NCI-H2171 (cell line): ENCODE results near the gene CALD1.
"Not testable (repeated sequence)": the region's sequence is repeated elsewhere in the genome, so short reads cannot be mapped to it uniquely, and the experiment has no call there.

Experiments
- DNase-seq: peaks from one replicate; lab custom pipeline; 2025; lab: John Stamatoyannopoulos, UW

Gene CALD1

DNA sequence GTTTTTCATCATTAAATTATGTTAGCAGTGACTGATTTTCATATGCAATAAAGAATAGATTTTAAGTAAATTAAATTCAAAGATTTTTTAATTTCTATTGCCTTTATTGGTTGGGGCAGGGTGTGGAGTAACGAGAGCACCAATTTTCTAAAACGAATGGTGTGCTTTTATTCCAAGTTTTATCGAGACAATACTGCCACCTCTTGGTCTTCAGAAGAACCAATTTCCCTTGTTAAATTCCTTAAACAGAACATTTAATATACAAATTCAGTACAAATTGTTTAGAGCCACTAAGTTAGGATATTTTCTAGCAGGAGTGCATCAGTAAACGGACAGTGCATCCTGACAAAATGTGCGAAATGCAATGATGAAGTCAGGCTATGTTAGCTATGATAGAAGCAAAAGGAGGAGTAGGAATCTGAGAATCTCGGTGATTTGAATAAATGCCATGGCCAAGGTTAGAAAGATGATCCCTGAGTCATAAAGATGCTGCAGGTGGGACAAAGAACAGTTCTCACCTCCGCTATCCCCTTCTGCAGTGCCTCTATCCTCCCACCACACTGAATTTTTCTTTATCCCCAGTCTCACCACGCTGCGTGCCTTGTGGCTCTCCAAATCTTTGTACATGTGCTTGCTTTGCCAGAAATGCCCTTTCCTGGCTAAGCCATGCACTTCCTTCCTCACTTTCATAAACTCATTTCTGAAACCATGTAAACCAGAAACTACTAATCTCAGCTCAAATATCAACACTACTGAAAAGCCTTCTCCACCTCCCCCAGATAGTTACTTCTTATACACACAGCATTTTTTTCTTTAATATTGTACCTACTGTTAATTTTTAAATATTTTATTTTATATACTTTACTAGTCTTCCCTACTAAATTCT is 175.0 kb downstream of the CALD1 start:
- no peak for DNase-seq

DNA sequence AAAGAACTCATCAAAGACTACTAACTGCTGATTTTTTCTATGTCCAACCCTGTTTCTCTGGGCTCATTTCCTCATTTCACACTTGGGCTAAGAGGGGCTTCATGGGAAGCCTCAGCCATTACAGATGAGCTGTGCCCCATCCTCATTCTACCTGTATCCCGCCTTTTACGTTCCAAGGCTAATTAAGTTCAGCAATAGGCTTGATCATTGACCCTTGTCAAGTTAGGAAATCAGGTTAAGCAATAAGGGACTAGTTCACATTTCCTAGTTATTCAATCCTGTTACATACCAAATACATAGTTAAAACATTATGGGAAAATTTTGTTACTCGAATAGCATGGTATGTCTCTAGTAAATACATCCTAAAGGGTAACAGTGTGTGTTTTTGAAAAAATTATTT is 177.6 kb downstream of the CALD1 start:
- DNase-seq = no peak

DNA sequence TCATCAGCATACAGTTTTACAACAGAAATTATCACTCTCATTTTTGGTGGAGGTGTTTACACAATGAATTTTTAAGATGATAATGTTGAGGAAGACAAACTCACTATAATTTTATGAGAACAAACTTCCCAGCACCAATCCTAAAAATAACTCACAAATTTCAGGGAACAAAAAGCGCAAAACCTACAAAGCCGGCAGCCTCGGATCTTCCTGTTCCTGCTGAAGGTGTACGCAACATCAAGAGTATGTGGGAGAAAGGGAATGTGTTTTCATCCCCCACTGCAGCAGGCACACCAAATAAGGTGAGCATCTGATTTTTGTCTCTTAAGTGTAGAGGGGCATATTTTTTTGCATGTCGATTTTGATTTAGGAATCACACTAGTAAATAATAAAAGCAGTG is 180.4 kb downstream of the CALD1 start:
- DNase-seq = no peak

DNA sequence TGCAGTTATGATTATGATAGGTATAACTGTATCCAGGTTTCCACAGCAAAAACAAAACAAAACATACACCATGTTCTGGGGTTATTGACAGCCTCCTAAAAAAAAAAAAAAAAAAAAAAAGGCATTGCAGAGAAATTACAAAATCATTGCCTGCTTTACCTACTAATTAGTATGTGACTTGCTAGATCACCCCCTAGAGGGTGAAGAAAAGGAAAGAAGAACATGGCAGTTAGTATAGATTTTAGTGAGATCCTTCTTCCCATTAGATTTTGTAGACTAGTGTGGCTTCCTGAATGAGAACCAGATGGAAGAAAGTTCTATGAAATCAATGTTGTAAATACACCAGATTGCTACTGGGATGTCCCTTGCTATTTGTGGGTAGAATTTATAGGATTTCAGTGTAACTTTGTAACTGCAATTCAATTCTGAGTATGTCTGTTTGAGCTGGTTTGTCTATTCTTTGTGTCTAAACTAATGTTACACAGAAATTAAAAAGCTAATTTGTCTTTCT is 182.9 kb downstream of the CALD1 start:
- DNase-seq = no peak

DNA sequence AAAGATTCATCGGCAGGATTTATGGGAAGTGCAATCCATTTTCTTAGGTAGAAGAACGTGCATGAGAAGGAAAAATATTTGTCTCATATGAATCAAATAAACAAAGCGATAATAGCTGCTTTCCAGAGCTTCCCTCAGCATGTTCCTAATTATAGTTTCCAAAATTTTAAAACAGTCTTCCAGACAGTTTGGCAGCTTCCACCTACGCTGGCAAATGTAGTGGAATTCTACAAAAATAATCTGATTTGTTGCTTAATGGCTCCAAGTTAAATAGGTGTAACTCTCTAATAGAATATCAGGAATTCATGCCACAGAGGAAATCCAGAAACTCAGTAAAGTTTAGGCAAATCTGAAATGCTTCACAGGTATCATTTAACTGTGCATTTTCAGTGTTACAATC is 183.6 kb downstream of the CALD1 start:
- no peak for DNase-seq

DNA sequence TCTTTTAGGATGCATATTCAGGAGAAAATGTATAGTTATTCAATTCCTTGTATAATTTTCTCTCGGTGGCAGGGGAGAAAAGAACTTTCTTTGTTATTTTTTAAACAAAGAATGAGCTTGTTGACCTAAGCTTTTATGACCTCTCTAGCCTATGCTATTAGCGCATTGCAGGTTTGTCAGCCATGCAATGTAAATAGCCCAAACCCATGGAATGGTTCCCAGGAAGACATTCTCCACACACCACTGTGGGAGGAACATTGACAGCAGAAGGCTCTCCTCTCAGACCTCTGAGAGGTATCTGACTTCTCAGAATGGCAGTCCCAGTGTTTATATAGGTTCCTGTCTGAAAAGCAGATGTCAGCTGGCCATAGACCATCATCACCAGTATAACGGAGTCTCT is 187.3 kb downstream of the CALD1 start:
- no peak for DNase-seq

DNA sequence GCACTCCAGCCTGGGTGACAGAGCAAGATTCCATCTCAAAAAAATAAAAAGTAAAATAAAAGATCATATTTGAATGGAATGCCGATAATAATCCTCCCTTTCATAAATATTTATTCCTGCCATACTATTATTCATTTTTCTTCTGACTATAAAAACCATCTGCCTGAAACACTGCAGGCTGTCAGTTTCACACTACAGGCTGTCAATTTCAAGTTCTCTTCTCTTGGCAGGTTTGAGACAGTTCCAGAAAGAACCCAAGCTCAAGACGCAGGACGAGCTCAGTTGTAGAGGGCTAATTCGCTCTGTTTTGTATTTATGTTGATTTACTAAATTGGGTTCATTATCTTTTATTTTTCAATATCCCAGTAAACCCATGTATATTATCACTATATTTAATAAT is 188.7 kb downstream of the CALD1 start:
- DNase-seq = no peak

DNA sequence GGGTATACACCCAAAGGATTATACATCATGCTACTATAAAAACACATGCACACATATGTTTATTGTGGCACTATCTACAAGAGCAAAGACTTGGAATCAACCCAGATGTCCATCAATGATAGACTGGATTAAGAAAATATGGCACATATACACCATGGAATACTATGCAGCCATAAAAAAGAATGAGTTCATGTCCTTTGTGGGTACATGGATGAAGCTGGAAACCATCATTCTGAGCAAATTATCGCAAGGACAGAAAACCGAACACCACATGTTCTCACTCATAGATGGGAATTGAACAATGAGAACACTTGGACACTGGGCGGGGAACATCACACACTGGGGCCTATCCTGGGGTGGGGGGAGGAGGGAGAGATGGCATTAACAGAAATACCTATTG is 202.2 kb downstream of the CALD1 start:
- not testable (repeated sequence) for DNase-seq

DNA sequence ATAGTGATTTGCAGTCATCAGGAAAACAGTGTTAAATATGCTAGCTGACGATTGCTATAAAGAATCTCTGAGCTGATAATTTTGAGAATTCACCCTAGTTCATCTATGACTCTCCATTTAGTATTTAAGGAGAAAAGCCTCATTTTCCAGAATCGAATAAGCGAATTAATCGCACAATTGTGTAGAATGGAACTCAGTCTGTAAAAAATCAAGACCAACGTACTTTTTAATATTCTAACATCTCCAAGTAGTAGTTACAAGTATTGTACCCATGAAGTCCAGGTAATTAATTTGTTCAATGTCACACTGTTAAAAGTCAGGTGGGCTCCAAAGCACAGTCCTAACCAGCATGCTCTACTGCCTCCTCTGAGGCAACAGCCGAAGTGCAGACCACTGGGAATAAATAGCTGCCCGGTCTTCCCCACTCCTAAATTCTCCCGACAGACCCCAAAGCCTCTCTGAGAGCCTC is 206.5 kb downstream of the CALD1 start:
- DNase-seq = no peak

DNA sequence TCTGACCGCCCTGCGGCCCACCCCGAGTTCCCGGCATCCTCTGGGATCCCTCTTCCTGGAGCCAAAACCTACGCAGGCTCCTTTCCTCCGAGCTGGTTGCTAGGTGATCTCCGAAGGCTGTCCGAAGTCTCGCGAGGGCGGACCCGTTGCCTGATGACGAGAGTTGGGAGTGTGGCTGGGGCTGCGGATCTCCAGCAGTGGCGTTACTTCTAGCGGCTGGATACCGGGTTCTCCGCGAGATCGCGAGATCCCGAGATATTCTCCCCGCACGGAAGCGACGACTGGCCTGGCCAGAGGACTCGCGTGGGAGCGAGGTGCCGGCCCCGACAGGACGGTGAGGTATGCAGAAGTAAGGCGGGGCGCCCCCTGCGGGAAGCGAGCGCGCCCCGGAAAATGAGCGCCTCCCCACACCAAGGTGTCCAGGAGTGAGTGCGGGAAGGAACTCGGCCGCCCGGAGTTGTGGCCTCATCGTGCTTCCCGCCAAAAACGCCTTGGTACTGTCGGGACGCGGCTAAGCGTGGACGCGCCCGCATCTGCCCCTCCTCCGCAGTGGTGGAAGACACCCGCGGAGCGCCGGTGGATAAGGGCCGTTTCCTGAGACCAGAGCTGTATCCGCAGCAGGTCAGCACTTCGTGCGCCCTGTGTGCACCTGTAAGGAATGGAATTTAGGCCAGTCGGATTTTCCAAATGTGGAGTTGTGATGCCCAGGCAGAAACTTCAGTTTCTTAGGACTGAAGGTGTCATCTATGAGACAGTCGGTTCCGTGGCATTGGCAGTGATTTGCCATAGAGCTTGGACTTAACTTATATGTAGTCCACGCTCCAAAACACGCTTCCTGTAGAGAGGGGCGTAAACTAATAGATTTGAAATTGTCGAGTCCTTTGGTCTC is 207.2 kb downstream of the CALD1 start, which contains the start of gene AGBL3:
Gene AGBL3 (plus strand): TSS at position 146 of the 889 bp plus-strand sequence. CDS start 1,426 bp downstream, outside the sequence.
- DNase-seq = peak; percentile 95

DNA sequence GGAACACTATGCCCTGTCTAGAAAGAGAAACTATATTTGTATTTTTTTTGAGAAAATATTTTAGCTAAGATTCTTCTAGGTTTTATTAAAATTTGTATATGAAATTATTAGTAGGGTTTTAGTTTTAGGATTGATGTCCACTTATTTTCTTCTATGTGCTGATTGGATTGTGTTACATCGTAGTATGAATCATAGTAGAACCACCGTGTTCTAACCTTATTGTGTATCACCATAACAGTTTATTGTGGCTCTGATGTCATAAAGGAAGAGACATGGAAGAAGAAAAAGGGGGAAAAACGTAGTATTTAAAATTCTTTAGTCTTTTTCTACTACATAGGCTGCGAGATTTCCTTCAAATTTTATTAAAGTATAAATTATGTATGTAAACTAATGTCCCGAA is 208.7 kb downstream of the CALD1 start:
- no peak for DNase-seq

DNA sequence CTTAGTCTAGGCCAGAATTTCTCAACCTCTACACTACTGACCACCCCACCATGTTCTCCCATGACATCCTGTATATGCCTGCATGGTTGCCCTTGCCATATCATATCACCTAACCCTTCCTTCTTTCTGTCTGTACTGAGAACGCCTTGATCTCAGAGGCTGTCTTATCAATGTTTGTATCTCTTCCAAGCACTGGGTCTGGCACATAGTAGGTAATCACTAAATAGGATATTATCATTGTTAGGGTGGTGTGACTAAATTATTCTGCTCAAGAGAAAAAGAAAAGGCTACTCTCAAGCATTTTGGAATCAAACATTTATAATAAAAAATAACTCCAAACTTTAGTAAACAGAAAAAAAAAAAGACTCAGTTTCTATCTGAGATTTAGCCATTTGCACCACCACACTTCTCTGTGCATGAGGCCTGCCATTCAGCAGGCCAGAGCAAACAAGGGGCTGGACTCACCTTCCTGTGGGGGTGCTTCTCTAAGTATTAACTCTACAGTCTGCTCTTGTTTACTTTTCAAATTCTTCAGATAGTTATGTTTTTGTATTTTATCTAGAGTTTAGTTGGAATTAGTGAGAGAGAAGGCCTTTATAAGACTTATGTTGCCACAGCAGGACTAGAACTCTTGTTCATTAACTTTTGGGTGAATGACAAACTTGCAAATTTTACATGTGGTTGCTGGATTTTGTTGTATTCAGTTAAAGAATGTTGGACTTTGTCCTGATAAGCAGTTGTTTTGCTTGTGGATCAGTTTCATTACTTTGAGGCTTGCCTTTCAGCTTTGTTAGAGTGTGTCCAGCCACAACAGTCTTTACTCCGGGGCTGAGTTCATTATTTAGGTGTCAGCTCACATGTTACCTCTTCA is 212.3 kb downstream of the CALD1 start:
- no peak for DNase-seq

DNA sequence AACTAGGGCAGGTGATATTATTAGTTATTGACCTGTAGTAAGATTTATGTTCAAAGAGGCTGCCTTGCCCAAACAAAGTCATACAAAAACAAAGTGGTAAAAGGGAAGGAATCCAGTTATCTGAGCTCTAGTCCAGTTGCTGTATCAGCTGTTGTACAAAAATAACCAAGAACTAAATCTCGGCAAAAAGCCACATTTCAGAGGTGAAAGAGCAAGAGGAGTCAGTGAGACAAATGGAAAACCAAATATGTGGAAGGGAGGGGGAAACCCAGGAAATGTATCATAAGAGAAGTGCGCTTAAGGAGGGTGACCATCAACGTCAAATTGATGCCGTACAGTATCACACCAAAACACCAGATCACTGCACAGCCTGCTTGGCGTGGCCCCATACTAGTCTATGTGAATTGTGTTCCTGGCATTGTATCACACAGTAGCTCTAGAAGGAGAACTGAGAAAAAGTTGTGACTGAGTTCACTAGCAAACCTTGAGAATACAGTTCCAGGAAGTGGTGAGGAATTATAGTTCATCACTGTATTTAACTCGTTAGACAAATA is 213.3 kb downstream of the CALD1 start:
- DNase-seq = no peak

DNA sequence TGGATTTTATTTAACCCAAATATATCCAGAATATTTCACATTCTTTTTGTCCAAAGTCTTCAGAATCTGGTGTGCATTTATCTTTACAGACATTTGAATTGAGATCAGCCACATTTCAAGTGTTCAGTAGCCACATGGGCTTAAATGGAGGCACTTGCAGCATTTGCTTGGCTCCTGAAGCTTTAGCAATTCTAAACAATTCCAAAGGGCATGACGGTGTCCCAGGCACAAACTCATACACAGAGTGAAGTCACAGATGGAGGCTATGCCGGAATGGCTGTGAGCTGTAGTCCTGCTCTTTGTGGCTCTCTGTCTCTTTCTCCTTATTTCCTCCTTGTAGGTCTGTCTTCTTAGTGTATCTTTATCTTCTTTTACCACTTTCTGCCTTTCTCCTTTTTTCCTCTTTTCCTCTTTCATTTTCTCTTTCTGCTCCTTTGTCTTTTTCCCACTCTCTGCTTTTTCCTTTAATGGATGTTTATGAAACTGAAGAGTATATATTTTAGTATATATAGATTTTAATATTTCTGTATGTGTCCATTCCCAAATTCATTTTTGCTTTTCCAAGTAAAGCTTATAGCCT is 214.5 kb downstream of the CALD1 start:
- no peak for DNase-seq

DNA sequence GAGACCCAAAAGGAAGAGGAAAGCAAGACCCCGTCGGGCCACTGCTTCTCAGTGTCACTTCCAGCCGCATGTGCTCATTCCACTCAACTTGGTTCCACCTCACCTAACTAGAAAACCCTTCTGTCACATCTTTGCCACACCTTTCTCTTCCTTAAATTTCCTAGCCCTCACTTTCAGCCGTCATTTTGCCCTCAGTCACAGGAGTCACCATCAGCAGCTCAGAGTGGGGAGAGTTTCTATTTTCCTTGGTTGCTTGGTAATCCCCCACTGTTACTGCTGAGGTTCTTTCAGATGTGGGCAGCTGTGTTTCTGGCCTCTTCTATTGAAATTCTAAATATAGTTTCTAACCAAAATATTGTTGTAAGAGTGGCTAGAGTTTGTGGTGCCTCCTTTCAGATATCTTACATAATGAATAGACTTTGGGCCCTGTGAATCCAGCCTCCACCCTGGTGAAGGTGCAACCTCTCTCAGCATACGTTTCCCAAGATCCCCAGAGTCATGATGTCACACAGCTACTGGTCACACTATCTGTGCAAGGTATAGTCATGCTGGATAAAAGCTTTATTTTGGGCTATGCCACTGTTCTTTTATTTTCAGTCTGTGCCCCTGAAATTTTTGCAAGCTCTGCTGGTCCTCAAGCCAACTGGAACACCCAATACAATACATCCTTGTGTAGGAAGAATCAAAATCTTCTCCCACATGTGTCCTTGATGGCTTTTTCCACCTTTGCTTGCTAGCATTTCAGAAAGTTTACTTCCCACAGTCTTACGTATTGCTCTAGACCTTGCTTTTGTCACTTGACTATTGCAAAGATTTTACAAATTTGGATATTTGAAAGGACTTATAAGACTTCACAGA is 216.0 kb downstream of the CALD1 start:
- no peak for DNase-seq

DNA sequence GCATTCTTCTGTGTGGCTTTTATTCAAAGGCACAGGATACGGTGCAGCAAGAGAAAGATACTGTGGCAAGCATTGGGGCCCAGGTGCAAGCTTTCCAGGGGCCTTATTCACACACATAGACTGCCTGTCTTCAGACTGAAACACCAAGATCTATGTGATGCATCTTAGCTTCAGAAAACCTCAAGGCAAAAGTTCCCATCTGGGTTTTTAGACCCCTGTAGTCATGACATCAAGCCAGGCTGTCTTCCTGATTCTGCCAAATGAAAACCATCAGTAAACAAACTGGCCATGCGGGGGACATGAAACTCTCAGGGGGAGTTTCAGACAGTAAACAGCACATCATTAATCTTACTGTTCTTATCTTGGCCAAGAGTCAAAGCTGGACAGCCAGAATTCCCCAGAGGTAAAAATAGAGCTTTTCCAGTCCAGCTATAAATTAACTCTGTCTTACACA is 216.7 kb downstream of the CALD1 start:
- DNase-seq = no peak

DNA sequence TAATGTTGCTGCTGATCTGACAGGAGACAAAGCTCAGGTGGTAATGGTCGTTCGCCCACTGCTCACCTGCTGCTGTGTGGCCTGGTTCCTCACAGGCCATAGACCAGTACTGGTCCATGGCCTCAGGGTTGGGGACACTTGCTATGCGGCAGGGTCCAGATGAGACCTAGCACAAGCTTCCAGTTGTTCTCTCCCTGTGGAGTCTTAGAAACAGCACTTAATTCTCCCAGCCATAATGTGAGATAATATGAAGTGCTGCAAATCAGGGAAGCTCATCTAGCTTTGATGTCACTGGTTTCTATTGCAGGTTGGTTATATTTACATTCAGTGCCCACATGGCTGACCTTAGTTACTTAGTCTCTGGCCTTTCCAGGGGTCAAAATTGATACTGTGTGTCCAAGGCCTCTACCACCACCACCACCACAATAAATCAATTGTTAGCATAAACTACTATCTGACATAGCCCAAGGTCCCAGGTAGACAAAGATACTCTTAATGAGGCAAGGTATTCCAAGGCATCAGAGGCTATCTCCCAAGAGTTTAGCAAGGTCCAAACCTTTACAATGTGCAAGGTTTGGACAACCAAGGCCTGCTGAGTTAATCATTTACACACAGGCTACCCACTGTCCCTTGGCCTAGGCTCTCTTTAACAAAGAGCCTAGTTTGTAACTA is 217.9 kb downstream of the CALD1 start:
- DNase-seq = no peak

DNA sequence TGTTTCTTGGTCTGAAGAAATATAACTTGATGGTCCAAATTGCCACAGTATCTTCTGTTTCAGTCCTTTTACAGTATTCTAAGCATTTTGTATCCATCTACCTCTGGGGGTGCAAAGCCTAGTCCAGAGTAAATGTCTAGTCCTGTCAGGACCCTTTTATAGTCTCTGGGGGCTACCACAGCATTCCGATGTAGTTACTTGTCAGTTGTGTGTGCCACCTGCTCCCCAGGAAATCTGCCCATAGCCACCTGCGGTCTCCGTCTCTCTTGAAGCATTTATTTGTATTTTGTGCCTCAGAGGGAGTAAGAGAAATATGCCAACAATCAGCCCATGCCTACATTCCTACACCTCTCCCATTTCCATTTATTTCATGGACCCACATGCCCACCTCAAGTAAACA is 219.7 kb downstream of the CALD1 start:
- DNase-seq = no peak
